Raji (cell line): ENCODE results near the gene TMEM170A.

Experiments
- POLR2A ChIP-seq: IDR thresholded peaks from 2 replicates; pipeline ENCODE4 v1.6.1; 2011; ENCODE audit warnings: low read depth, low read length, control low read depth; ENCODE audit not compliant: insufficient read depth

The TMEM170A gene

DNA sequence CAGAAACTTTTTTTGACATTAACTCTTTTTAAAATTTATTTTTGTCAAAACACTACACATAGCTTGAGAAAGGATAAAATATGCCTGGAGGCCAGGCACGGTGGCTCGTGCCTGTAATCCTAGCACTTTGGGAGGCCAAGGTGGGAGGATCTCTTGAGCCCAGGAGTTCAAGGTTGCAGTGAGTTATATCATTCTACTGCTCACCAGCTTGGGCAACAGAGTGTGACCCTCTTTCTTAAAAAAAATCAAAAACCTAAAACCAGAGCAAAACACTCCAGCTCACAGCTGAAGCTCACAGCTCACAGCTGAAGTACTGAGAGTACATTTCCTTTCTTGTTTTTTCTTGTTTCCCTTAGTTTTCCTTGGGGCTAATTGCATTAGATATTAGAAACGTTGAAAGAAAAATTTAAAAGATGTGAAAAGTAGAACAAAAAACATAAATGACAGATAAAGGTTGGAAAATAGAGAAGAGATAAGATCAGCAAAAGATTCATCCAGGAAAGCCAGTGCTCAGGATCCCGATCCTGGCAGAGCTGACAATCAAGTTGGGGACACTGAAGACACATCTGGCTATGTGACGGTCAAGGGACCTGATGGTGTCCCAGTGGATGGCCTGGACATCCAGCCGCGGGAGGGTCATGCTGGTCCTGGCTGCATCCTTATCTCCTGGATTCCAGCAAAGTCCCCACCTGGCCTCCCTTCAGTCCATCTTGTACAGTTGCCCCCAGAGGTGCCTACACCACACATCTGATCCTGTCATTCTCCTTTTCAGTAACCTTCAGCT is 20.9 kb upstream of the TMEM170A start:
- TF ChIP-seq POLR2A, result peak; percentile 12; the same call in 1 of the 2 replicates

DNA sequence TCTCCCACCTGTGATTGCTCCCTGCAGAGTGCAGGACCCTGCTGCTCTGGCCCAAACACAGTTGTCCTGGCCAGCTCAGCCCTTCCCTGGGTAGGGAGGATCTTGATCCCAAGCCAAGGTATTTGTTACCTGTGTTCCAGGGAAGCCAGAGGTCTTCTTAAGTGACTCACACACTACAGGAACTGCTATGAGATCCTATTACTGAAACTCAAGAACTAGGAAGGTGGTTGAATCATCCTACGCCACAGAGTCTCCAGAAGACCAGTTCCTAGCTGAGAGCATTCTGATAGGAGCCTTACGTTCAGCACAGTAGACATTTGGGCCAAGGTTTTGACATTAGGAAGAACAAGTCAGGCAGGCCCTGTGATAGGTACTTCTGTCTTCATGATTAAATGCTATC is 18.7 kb upstream of the TMEM170A start:
- no peak for TF ChIP-seq POLR2A

DNA sequence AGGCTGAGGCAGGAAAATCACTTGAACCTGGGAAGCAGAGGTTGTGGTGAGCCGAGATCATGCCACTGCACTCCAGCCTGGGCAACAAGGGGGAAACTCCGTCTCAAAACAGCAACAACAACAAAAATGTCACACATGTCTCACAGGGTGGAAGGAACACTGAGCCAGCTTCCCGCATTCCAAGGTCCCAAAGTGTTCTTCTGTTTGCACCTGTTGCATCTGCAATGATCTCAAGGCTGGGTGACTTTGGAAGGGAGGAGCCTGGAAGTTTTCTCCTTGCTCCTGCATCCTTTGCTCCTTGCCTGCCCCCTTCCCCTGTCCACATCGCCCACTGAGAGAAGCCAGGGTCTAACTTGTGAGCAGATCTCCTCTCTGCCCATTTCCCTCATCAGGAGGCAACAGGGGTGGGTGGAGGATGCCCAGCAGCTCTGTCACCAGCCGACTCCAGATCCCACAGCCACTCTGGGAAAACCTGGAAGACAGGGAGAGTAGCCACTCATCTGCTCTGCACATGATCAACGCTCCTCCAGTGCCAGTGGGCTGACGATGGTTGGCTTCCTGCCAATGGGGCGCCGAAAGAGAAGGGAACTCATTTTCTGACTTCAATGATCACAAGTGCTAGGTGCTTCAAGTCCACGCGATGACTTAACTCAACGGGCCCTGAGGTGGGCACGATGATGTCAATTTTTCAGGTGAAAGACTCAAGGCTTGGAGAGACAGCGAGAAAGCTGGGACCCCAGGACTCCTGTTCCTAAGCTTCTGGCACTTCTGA is 18.1 kb upstream of the TMEM170A start:
- no peak for TF ChIP-seq POLR2A

- no peak for TF ChIP-seq POLR2A
Measured at GRCh38 chr16:75481475-75481874, 17.0 kb upstream of the TMEM170A start.

DNA sequence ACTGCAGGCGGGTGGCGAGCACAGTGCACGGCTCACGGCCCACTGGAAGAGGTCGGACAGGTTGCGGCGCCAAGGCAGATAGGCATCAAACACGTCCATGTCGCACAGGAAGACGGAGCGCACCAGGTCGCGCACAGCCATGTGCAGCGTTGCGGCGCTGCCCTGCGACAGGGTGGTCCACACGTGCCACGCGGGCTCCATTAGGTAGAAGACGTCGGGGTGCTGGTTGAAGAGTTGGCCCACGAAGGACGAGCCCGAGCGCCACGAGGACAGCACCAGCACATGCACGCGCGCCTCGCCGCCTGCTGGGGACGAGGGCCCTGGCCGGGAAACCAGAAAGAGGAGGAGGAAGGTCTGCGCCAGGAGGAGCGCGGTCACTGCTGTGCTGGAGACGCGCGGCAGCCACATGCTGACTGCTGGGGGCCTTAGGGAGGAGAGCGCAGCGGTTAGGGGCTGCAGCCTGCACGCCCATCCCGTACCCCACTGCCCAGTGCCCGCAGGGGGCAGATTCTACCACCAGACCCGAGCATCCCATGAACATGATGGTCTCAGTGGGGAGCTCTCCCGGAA is 15.0 kb upstream of the TMEM170A start:
- no peak for TF ChIP-seq POLR2A

DNA sequence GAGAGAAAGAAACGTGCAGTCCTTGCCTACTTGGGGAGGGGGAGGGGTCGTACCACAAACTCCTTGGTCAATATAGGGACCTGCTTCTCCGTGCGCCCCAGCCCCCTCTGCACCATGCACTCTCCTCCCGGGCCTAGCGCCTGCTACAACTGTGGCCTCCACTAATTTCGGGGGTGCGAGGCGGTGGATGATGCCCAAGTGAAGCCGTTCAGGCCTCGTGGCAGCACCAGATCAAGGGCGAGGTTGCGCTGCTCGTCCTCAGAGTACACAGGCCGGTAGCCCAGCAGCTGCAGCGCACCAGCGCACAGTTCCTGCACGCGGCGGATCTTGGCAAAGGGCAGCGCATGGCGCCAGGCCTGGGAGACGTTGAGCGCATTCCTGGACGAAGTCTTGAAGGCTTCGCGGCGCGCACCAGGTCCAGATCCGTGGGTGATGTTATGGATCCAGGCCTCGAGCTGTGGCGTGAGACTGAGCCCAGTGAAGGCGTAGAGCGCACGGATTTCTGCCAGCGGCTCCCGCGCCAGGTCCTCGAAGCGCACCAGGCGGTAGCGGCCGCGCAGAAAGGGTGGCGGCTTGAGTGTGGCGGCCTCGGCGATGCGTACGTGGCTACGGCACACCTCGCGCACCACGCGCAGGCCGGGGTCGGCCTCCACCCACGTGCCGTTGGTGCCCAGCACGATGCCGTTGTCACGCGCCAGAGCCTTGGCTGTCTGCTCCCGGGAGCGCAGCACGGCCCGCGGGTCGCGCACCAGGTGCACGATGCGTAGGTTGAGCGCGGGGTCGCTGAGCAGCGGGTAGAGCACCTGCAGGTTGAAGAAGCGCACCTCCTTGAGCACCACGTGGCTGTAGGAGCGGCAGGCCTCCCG is 14.2 kb upstream of the TMEM170A start:
- TF ChIP-seq POLR2A, result no peak

DNA sequence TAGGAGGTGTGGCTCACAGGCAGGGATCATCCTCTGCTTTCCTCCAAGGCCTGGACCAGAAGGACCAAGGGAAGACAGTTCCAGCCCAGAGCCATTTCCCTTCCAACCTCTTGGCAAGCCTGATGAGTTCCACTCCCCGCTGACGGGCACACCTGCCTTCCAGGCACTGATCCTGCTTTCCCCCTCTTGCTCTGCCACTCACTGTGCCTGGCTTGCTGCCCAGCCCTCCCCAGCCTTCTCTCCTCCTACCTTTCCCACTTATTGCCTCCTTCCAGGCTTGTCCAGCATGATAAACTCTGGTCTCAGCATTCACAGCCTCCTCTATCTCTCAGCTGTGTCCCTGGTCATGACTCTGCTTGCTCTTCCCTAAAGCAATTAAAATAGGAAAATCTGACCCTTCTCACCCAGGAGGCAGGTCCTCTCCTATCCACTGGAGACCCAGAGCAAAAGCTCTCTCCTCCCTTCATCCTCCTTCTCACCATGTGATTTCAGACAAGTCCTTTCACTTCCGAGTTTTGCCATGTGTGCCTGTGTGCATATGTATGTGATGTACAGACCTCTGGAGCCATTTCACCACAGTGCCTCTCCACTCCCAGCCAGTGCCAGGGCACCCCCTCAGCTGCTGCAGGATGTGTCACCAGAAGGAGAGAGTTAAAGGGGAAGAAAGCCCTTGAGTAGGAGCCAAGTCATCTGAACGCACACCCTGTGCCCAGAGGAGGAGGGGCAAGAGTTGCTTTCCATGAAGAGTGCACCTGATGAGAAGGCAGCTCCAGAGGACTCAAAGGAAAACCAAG is 13.4 kb upstream of the TMEM170A start:
- no peak for TF ChIP-seq POLR2A

GRCh38 chr16:75476817-75477216 is 12.3 kb upstream of the TMEM170A start:
- TF ChIP-seq POLR2A, result no peak

DNA sequence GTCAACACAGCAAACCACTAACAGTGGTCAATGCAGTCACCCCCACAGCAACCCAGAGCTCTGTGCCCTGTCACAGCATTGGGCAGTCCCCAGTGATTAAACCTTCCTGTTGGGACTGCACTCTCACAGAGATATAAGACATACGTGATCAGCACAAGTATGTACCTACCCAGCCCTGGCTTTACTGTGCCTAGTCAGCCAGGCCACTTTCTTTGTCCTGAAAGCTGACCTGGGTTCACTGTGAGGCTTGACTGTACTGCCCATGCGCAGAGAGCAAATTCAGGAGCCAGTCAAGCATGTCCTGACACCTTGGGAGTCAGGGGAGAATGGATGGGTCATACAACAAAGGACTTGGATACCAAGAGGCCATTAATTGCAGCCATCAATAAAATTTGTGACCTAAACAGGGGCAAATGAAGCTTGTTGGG is 10.9 kb upstream of the TMEM170A start:
- TF ChIP-seq POLR2A, result no peak

- no peak for TF ChIP-seq POLR2A
Measured at GRCh38 chr16:75472908-75473877, 8.7 kb upstream of the TMEM170A start.

- no peak for TF ChIP-seq POLR2A
Measured at GRCh38 chr16:75471723-75472633, 7.5 kb upstream of the TMEM170A start.

DNA sequence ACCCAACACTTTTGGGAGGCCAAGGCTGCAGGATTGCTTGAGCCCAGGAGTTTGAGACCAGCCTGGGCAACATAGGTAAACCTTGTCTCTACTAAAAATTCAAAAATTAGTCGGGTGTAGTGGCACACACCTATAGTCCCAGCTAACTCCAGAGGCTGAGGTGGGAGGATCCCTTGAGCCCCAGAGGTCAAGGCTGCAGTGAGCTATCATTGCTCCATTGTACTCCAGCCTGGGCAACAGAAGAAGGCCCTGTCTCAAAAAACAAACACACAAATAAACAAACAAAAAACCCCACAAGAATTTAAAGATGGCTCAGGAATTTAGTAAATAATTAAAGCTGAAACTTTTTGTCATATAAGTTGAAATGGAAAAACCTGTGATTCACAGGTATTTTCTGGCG is 2.3 kb upstream of the TMEM170A start:
- no peak for TF ChIP-seq POLR2A
